ENCODE data around the gene NPR2.
A peak's percentile ranks its signal among the peaks of the same experiment; 100 is the strongest.

Gene NPR2

GRCh38 chr9:35763181-35763580, 28.2 kb upstream of the NPR2 start:
- DNase-seq (ENCODE audit: extremely low read depth in 1 of 2, low read depth in 1 of 2): no peak

GRCh38 chr9:35763803-35764202, 27.6 kb upstream of the NPR2 start:
- no peak for DNase-seq (ENCODE audit: extremely low read depth in 1 of 2, low read depth in 1 of 2)

- DNase-seq (ENCODE audit: extremely low read depth in 1 of 2, low read depth in 1 of 2): no peak
These were observed 24.4 kb upstream of the NPR2 start for GRCh38 chr9:35766997-35767396.

- DNase-seq (ENCODE audit: extremely low read depth in 1 of 2, low read depth in 1 of 2): no peak
These were observed 23.9 kb upstream of the NPR2 start for GRCh38 chr9:35767458-35767857.

GRCh38 chr9:35769763-35770162, 21.6 kb upstream of the NPR2 start:
- no peak for DNase-seq (ENCODE audit: extremely low read depth in 1 of 2, low read depth in 1 of 2)

GRCh38 chr9:35771075-35771433, 20.3 kb upstream of the NPR2 start:
- DNase-seq (ENCODE audit: extremely low read depth in 1 of 2, low read depth in 1 of 2): no peak

GRCh38 chr9:35771534-35771933, 19.9 kb upstream of the NPR2 start:
- no peak for DNase-seq (ENCODE audit: extremely low read depth in 1 of 2, low read depth in 1 of 2)

- DNase-seq (ENCODE audit: extremely low read depth in 1 of 2, low read depth in 1 of 2): no peak
These were observed 19.4 kb upstream of the NPR2 start for GRCh38 chr9:35771943-35772342.

- no peak for DNase-seq (ENCODE audit: extremely low read depth in 1 of 2, low read depth in 1 of 2)
These were observed 16.3 kb upstream of the NPR2 start for GRCh38 chr9:35774907-35775635.

- no peak for DNase-seq (ENCODE audit: extremely low read depth in 1 of 2, low read depth in 1 of 2)
These were observed 15.4 kb upstream of the NPR2 start for GRCh38 chr9:35776018-35776417.

- DNase-seq (ENCODE audit: extremely low read depth in 1 of 2, low read depth in 1 of 2): no peak
These were observed 12.9 kb upstream of the NPR2 start for GRCh38 chr9:35778496-35778895.

GRCh38 chr9:35781066-35781465, 10.3 kb upstream of the NPR2 start:
- no peak for DNase-seq (ENCODE audit: extremely low read depth in 1 of 2, low read depth in 1 of 2)

GRCh38 chr9:35783418-35783817, 8.0 kb upstream of the NPR2 start:
- no peak for DNase-seq (ENCODE audit: extremely low read depth in 1 of 2, low read depth in 1 of 2)

GRCh38 chr9:35789541-35789940, 1.9 kb upstream of the NPR2 start:
- no peak for DNase-seq (ENCODE audit: extremely low read depth in 1 of 2, low read depth in 1 of 2)

GRCh38 chr9:35790025-35790384, 1.4 kb upstream of the NPR2 start:
- DNase-seq (ENCODE audit: extremely low read depth in 1 of 2, low read depth in 1 of 2): no peak

- peak in 1 of 2 donors; percentile 23 for DNase-seq (ENCODE audit: extremely low read depth in 1 of 2, low read depth in 1 of 2)
These were observed 750 bp upstream of the NPR2 start for GRCh38 chr9:35790385-35791296.

GRCh38 chr9:35792024-35792813, 828 bp downstream of the NPR2 start:
- DNase-seq (ENCODE audit: extremely low read depth in 1 of 2, low read depth in 1 of 2): no peak

- DNase-seq (ENCODE audit: extremely low read depth in 1 of 2, low read depth in 1 of 2): no peak
These were observed 1.4 kb downstream of the NPR2 start for GRCh38 chr9:35792826-35793225.

- no peak for DNase-seq (ENCODE audit: extremely low read depth in 1 of 2, low read depth in 1 of 2)
These were observed 2.1 kb downstream of the NPR2 start for GRCh38 chr9:35793461-35793860.

GRCh38 chr9:35795695-35796094, 4.3 kb downstream of the NPR2 start:
- no peak for DNase-seq (ENCODE audit: extremely low read depth in 1 of 2, low read depth in 1 of 2)

- DNase-seq (ENCODE audit: extremely low read depth in 1 of 2, low read depth in 1 of 2): no peak
These were observed 6.1 kb downstream of the NPR2 start for GRCh38 chr9:35797311-35798109.
